ENCODE results near the gene NXPH1.

The NXPH1 gene

GRCh38 chr7:8592167-8592566, 158.8 kb downstream of the NXPH1 start:
- H3K27me3 ChIP-seq (ENCODE audit: insufficient read depth, low read length) = no peaks in the 10 kb centered on the region
- no peak overlapping the region for H3K4me3 ChIP-seq (ENCODE audit: low read depth, low read length)
- no peaks in the 10 kb centered on the region for H3K4me1 ChIP-seq (ENCODE audit: control insufficient read depth, insufficient read depth, low read length, unreplicated experiment)
- no peak overlapping the region for H2AFZ ChIP-seq (ENCODE audit: low read length, unreplicated experiment)
- H3K27ac ChIP-seq (ENCODE audit: low read depth, low read length) = no peak overlapping the region
- no peaks in the 10 kb centered on the region for H3K36me3 ChIP-seq (ENCODE audit: insufficient read depth, low read length)
- no peaks in the 10 kb centered on the region for H3K79me2 ChIP-seq (ENCODE audit: control insufficient read depth, insufficient read depth, low read length, unreplicated experiment)

- Histone ChIP-seq H3K4me3 (ENCODE audit: low read depth, low read length) (no peak overlapping the region), H3K36me3 (ENCODE audit: insufficient read depth, low read length) (no peaks in the 10 kb centered on the region), H3K27ac (ENCODE audit: low read depth, low read length) (no peak overlapping the region), H3K4me1 (ENCODE audit: control insufficient read depth, insufficient read depth, low read length, unreplicated experiment) (no peaks in the 10 kb centered on the region), H2AFZ (ENCODE audit: low read length, unreplicated experiment) (no peak overlapping the region), H3K27me3 (ENCODE audit: insufficient read depth, low read length) (no peaks in the 10 kb centered on the region), H3K79me2 (ENCODE audit: control insufficient read depth, insufficient read depth, low read length, unreplicated experiment) (no peaks in the 10 kb centered on the region)
Measured at GRCh38 chr7:8594115-8594514, 160.7 kb downstream of the NXPH1 start.

DNA sequence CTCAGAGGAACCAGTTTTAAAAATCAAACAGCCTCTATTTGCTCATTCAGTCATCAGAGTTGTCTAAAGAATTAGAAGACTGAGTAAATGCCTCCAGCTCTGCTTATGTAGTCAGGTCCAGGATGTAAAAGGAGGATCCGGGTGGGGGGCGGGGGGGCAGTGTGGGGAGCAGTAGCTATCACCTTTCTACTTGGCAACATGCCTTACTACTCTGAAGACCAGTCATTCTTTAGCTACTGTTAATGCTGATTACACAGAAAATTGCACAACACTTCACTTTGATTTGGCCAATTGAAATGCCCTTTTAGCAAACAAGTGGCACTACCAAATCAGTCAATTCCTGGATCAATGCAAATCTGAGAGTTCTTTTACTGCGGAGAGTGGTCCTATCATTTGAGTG, 164.2 kb downstream of the NXPH1 start:
- Histone ChIP-seq H3K4me3 (ENCODE audit: low read depth, low read length) (no peak overlapping the region), H3K4me1 (ENCODE audit: control insufficient read depth, insufficient read depth, low read length, unreplicated experiment) (no peaks in the 10 kb centered on the region), H3K79me2 (ENCODE audit: control insufficient read depth, insufficient read depth, low read length, unreplicated experiment) (no peaks in the 10 kb centered on the region), H2AFZ (ENCODE audit: low read length, unreplicated experiment) (no peak overlapping the region), H3K27ac (ENCODE audit: low read depth, low read length) (no peak overlapping the region), H3K36me3 (ENCODE audit: insufficient read depth, low read length) (no peaks in the 10 kb centered on the region), H3K27me3 (ENCODE audit: insufficient read depth, low read length) (no peaks in the 10 kb centered on the region)

GRCh38 chr7:8601121-8601520, 167.7 kb downstream of the NXPH1 start:
- no peaks in the 10 kb centered on the region for H3K79me2 ChIP-seq (ENCODE audit: control insufficient read depth, insufficient read depth, low read length, unreplicated experiment)
- no peak overlapping the region for H3K27ac ChIP-seq (ENCODE audit: low read depth, low read length)
- H3K4me1 ChIP-seq (ENCODE audit: control insufficient read depth, insufficient read depth, low read length, unreplicated experiment) = no peaks in the 10 kb centered on the region
- H3K36me3 ChIP-seq (ENCODE audit: insufficient read depth, low read length) = no peaks in the 10 kb centered on the region
- no peaks in the 10 kb centered on the region for H3K27me3 ChIP-seq (ENCODE audit: insufficient read depth, low read length)
- H3K4me3 ChIP-seq (ENCODE audit: low read depth, low read length) = no peak overlapping the region
- H2AFZ ChIP-seq (ENCODE audit: low read length, unreplicated experiment) = no peak overlapping the region

- H3K27me3 ChIP-seq (ENCODE audit: insufficient read depth, low read length) = no peaks in the 10 kb centered on the region
- H3K36me3 ChIP-seq (ENCODE audit: insufficient read depth, low read length) = no peaks in the 10 kb centered on the region
- H3K4me1 ChIP-seq (ENCODE audit: control insufficient read depth, insufficient read depth, low read length, unreplicated experiment) = no peaks in the 10 kb centered on the region
- H3K27ac ChIP-seq (ENCODE audit: low read depth, low read length) = no peak overlapping the region
- H2AFZ ChIP-seq (ENCODE audit: low read length, unreplicated experiment) = no peak overlapping the region
- H3K4me3 ChIP-seq (ENCODE audit: low read depth, low read length) = no peak overlapping the region
- H3K79me2 ChIP-seq (ENCODE audit: control insufficient read depth, insufficient read depth, low read length, unreplicated experiment) = no peaks in the 10 kb centered on the region
Measured at GRCh38 chr7:8605221-8605620, 171.8 kb downstream of the NXPH1 start.

GRCh38 chr7:8612584-8612983, 179.2 kb downstream of the NXPH1 start:
- no peaks in the 10 kb centered on the region for H3K27me3 ChIP-seq (ENCODE audit: insufficient read depth, low read length)
- H3K27ac ChIP-seq (ENCODE audit: low read depth, low read length) = no peak overlapping the region
- H3K4me3 ChIP-seq (ENCODE audit: low read depth, low read length) = no peak overlapping the region
- H2AFZ ChIP-seq (ENCODE audit: low read length, unreplicated experiment) = no peak overlapping the region
- H3K36me3 ChIP-seq (ENCODE audit: insufficient read depth, low read length) = no peaks in the 10 kb centered on the region
- H3K79me2 ChIP-seq (ENCODE audit: control insufficient read depth, insufficient read depth, low read length, unreplicated experiment) = no peaks in the 10 kb centered on the region
- no peaks in the 10 kb centered on the region for H3K4me1 ChIP-seq (ENCODE audit: control insufficient read depth, insufficient read depth, low read length, unreplicated experiment)

DNA sequence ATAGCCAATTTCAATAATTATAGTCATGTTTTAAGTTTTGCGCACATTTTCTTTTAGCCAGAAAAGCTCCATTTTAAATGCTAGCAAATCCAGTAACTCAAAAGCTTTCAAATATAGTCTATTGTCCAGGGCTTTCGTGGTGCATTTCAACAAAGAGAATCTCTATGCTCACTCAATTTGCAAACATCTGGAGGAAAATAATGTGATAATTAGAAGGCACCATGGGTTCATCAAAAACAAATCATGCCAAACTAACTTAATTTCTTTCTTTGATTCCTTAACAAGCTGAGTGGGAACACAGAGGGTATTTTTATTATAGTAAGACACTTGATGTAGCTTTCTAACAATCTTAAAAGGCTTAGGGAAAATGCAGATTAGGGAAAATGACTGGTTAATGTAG, 179.8 kb downstream of the NXPH1 start:
- no peaks in the 10 kb centered on the region for H3K4me1 ChIP-seq (ENCODE audit: control insufficient read depth, insufficient read depth, low read length, unreplicated experiment)
- H3K27ac ChIP-seq (ENCODE audit: low read depth, low read length) = no peak overlapping the region
- H2AFZ ChIP-seq (ENCODE audit: low read length, unreplicated experiment) = no peak overlapping the region
- no peak overlapping the region for H3K4me3 ChIP-seq (ENCODE audit: low read depth, low read length)
- H3K36me3 ChIP-seq (ENCODE audit: insufficient read depth, low read length) = no peaks in the 10 kb centered on the region
- H3K79me2 ChIP-seq (ENCODE audit: control insufficient read depth, insufficient read depth, low read length, unreplicated experiment) = no peaks in the 10 kb centered on the region
- H3K27me3 ChIP-seq (ENCODE audit: insufficient read depth, low read length) = no peaks in the 10 kb centered on the region

- no peaks in the 10 kb centered on the region for H3K79me2 ChIP-seq (ENCODE audit: control insufficient read depth, insufficient read depth, low read length, unreplicated experiment)
- H3K27ac ChIP-seq (ENCODE audit: low read depth, low read length) = no peak overlapping the region
- H3K27me3 ChIP-seq (ENCODE audit: insufficient read depth, low read length) = no peaks in the 10 kb centered on the region
- H3K4me1 ChIP-seq (ENCODE audit: control insufficient read depth, insufficient read depth, low read length, unreplicated experiment) = no peaks in the 10 kb centered on the region
- no peak overlapping the region for H3K4me3 ChIP-seq (ENCODE audit: low read depth, low read length)
- no peaks in the 10 kb centered on the region for H3K36me3 ChIP-seq (ENCODE audit: insufficient read depth, low read length)
- no peak overlapping the region for H2AFZ ChIP-seq (ENCODE audit: low read length, unreplicated experiment)
Measured at GRCh38 chr7:8615019-8615418, 181.6 kb downstream of the NXPH1 start.

GRCh38 chr7:8618441-8619070, 185.1 kb downstream of the NXPH1 start:
- H3K36me3 ChIP-seq (ENCODE audit: insufficient read depth, low read length) = no peaks in the 10 kb centered on the region
- H3K27me3 ChIP-seq (ENCODE audit: insufficient read depth, low read length) = no peaks in the 10 kb centered on the region
- no peak overlapping the region for H3K4me3 ChIP-seq (ENCODE audit: low read depth, low read length)
- no peaks in the 10 kb centered on the region for H3K79me2 ChIP-seq (ENCODE audit: control insufficient read depth, insufficient read depth, low read length, unreplicated experiment)
- H2AFZ ChIP-seq (ENCODE audit: low read length, unreplicated experiment) = no peak overlapping the region
- H3K4me1 ChIP-seq (ENCODE audit: control insufficient read depth, insufficient read depth, low read length, unreplicated experiment) = no peaks in the 10 kb centered on the region
- no peak overlapping the region for H3K27ac ChIP-seq (ENCODE audit: low read depth, low read length)

GRCh38 chr7:8620169-8620568, 186.8 kb downstream of the NXPH1 start:
- H2AFZ ChIP-seq (ENCODE audit: low read length, unreplicated experiment) = no peak overlapping the region

GRCh38 chr7:8625612-8626011, 192.2 kb downstream of the NXPH1 start:
- no peak overlapping the region for H3K27ac ChIP-seq (ENCODE audit: low read depth, low read length)
- H3K4me1 ChIP-seq (ENCODE audit: control insufficient read depth, insufficient read depth, low read length, unreplicated experiment) = no peaks in the 10 kb centered on the region
- no peaks in the 10 kb centered on the region for H3K36me3 ChIP-seq (ENCODE audit: insufficient read depth, low read length)
- no peaks in the 10 kb centered on the region for H3K27me3 ChIP-seq (ENCODE audit: insufficient read depth, low read length)
- H2AFZ ChIP-seq (ENCODE audit: low read length, unreplicated experiment) = no peak overlapping the region
- H3K4me3 ChIP-seq (ENCODE audit: low read depth, low read length) = no peak overlapping the region
- no peaks in the 10 kb centered on the region for H3K79me2 ChIP-seq (ENCODE audit: control insufficient read depth, insufficient read depth, low read length, unreplicated experiment)

More at GRCh38 chr7:8620169-8620568, 186.8 kb downstream of the NXPH1 start:
- H3K4me3 ChIP-seq (ENCODE audit: low read depth, low read length) = no peak overlapping the region
- no peaks in the 10 kb centered on the region for H3K4me1 ChIP-seq (ENCODE audit: control insufficient read depth, insufficient read depth, low read length, unreplicated experiment)
- H3K79me2 ChIP-seq (ENCODE audit: control insufficient read depth, insufficient read depth, low read length, unreplicated experiment) = no peaks in the 10 kb centered on the region
- no peak overlapping the region for H3K27ac ChIP-seq (ENCODE audit: low read depth, low read length)
- no peaks in the 10 kb centered on the region for H3K36me3 ChIP-seq (ENCODE audit: insufficient read depth, low read length)
- H3K27me3 ChIP-seq (ENCODE audit: insufficient read depth, low read length) = no peaks in the 10 kb centered on the region

Measured in ACC112 (cell line).